GM10847 (cell line): ENCODE data around the gene ADCY10.

ENCODE experiments used
- POLR2A ChIP-seq: IDR thresholded peaks from 2 replicates; pipeline ENCODE4 v1.6.1; 2011; ENCODE audit not compliant: insufficient read length; ENCODE audit errors: extremely low read depth

Gene ADCY10

GRCh38 chr1:167871331-167871730 lies 42.6 kb downstream of the ADCY10 start:
- no peak for TF ChIP-seq POLR2A

GRCh38 chr1:167864392-167865032 lies 49.4 kb downstream of the ADCY10 start:
- TF ChIP-seq POLR2A = no peak

GRCh38 chr1:167863921-167864279 lies 50.0 kb downstream of the ADCY10 start:
- TF ChIP-seq POLR2A = no peak

- no peak for TF ChIP-seq POLR2A
Observed at GRCh38 chr1:167862432-167863076, 51.4 kb downstream of the ADCY10 start.

- no peak for TF ChIP-seq POLR2A
Observed at GRCh38 chr1:167861664-167862381, 52.1 kb downstream of the ADCY10 start.

GRCh38 chr1:167860231-167860923 lies 53.6 kb downstream of the ADCY10 start:
- no peak for TF ChIP-seq POLR2A

GRCh38 chr1:167856711-167857418 lies 57.1 kb downstream of the ADCY10 start:
- TF ChIP-seq POLR2A = no peak

- no peak for TF ChIP-seq POLR2A
Observed at GRCh38 chr1:167854184-167854583, 59.8 kb downstream of the ADCY10 start.

GRCh38 chr1:167849666-167850065 lies 64.3 kb downstream of the ADCY10 start:
- TF ChIP-seq POLR2A = no peak

GRCh38 chr1:167842872-167843271 lies 71.1 kb downstream of the ADCY10 start:
- no peak for TF ChIP-seq POLR2A

- no peak for TF ChIP-seq POLR2A
Observed at GRCh38 chr1:167841530-167841929, 72.4 kb downstream of the ADCY10 start.

GRCh38 chr1:167839009-167839408 lies 74.9 kb downstream of the ADCY10 start:
- no peak for TF ChIP-seq POLR2A

GRCh38 chr1:167837326-167837725 lies 76.6 kb downstream of the ADCY10 start:
- no peak for TF ChIP-seq POLR2A

GRCh38 chr1:167836197-167836596 lies 77.7 kb downstream of the ADCY10 start:
- no peak for TF ChIP-seq POLR2A

- TF ChIP-seq POLR2A = no peak
Observed at GRCh38 chr1:167833904-167834303, 80.0 kb downstream of the ADCY10 start.
